Measurements from ENCODE around the gene GPR52.

Gene GPR52

DNA sequence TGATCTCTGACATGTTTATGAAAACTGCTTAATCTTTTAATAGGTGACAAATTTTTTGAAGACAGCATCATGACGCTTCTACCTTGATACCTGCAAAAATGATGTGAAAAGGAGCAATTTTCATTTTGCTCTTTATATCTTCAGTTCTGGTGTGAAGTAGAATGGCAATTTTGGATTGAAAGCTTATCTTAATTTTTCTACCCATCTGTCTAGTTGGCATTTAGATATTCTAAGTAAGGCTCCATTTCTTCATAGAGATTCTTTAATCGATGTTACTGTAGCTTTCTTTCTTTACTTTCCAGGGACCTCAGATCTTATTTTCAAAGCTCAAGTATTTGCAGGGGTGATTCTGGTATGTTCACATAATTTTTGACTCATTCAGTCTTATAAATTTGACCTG is 32.3 kb upstream of the GPR52 start:
- peaks cover 2% of the 10 kb centered on the region; the same call in 1 of the 2 replicates for H3K9me3 ChIP-seq (ENCODE audit: control insufficient read depth, insufficient read depth, low read length)

DNA sequence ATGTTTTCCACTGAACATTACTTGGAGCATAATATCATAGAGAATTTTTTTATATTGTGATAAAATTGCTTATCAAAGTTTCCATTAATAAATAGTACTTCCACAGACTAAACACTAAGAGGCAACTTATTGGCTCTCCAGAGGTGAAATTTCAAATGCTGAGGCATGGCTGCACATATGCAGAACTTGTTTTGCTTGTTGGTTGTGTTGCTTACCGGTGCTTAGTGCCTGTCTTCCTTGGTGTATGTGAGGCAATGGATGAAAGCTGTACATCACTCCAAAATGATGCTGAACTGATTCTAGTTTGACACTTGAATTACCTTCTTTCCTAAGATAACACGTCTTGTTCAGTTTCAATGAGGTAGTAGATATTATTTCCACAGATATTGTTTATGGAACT is 29.8 kb upstream of the GPR52 start:
- no peak overlapping the region for H3K27ac ChIP-seq (ENCODE audit: low read depth, low read length)

More for the DNA sequence above, 32.3 kb upstream of the GPR52 start:
- Histone ChIP-seq H3K4me3 (ENCODE audit: low read length) (no peak overlapping the region), H3K27ac (ENCODE audit: low read depth, low read length) (no peak overlapping the region), H3K36me3 (ENCODE audit: control insufficient read depth, low read length) (peaks cover 19% of the 10 kb centered on the region), H3K9me2 (replicated peaks; ENCODE audit: control insufficient read depth, low read length) (no peaks in the 10 kb centered on the region), H3K4me1 (ENCODE audit: control insufficient read depth, low read length) (peaks cover 42% of the 10 kb centered on the region), H3F3A (ENCODE audit: control insufficient read depth, insufficient read depth) (peaks cover 2% of the 10 kb centered on the region; the same call in 1 of the 2 replicates), H3K79me2 (ENCODE audit: control insufficient read depth, low read length) (peaks cover 58% of the 10 kb centered on the region), H3K27me3 (ENCODE audit: control insufficient read depth, low read length) (no peaks in the 10 kb centered on the region), H3K4me2 (ENCODE audit: low read length) (no peak overlapping the region), H4K20me1 (ENCODE audit: control insufficient read depth, insufficient read depth, low read depth, low read length) (no peaks in the 10 kb centered on the region)
- TF ChIP-seq EZH2phosphoT487 (IDR thresholded peaks at IDR 0.05; ENCODE audit: borderline replicate concordance, low read length) (no peak), CTCF (IDR thresholded peaks at IDR 0.05; ENCODE audit: low read depth, low read length, poor library complexity, severe bottlenecking) (no peak)

GRCh38 chr1:174425121-174425520 is 22.6 kb upstream of the GPR52 start:
- no peak overlapping the region for H3K4me3 ChIP-seq (ENCODE audit: low read length)
- no peak overlapping the region for H3K27ac ChIP-seq (ENCODE audit: low read depth, low read length)
- TF ChIP-seq CTCF (IDR thresholded peaks at IDR 0.05; ENCODE audit: low read depth, low read length, poor library complexity, severe bottlenecking), result no peak
- no peak for TF ChIP-seq EZH2phosphoT487 (IDR thresholded peaks at IDR 0.05; ENCODE audit: borderline replicate concordance, low read length)
- H3K79me2 ChIP-seq (ENCODE audit: control insufficient read depth, low read length), result peaks cover 9% of the 10 kb centered on the region
- H3K27me3 ChIP-seq (ENCODE audit: control insufficient read depth, low read length), result no peaks in the 10 kb centered on the region
- no peaks in the 10 kb centered on the region for H3K9me3 ChIP-seq (ENCODE audit: control insufficient read depth, insufficient read depth, low read length)
- H3K4me1 ChIP-seq (ENCODE audit: control insufficient read depth, low read length), result no peaks in the 10 kb centered on the region
- 0 out of 2 replicates have a peak, but pooled peaks cover 12% of the 10 kb centered on the region for H3K36me3 ChIP-seq (ENCODE audit: control insufficient read depth, low read length)
- no peak overlapping the region for H3K4me2 ChIP-seq (ENCODE audit: low read length)
- H4K20me1 ChIP-seq (ENCODE audit: control insufficient read depth, insufficient read depth, low read depth, low read length), result no peaks in the 10 kb centered on the region
- no peaks in the 10 kb centered on the region for H3K9me2 ChIP-seq (replicated peaks; ENCODE audit: control insufficient read depth, low read length)
- H3F3A ChIP-seq (ENCODE audit: control insufficient read depth, insufficient read depth), result 0 out of 2 replicates have a peak, but pooled peaks cover 8% of the 10 kb centered on the region

More for the DNA sequence above, 29.8 kb upstream of the GPR52 start:
- Histone ChIP-seq H4K20me1 (ENCODE audit: control insufficient read depth, insufficient read depth, low read depth, low read length) (no peaks in the 10 kb centered on the region), H3K9me2 (replicated peaks; ENCODE audit: control insufficient read depth, low read length) (no peaks in the 10 kb centered on the region), H3K4me1 (ENCODE audit: control insufficient read depth, low read length) (peaks cover 42% of the 10 kb centered on the region), H3F3A (ENCODE audit: control insufficient read depth, insufficient read depth) (peaks cover 2% of the 10 kb centered on the region; the same call in 1 of the 2 replicates), H3K9me3 (ENCODE audit: control insufficient read depth, insufficient read depth, low read length) (no peaks in the 10 kb centered on the region), H3K4me3 (ENCODE audit: low read length) (no peak overlapping the region), H3K36me3 (ENCODE audit: control insufficient read depth, low read length) (peaks cover 23% of the 10 kb centered on the region), H3K27me3 (ENCODE audit: control insufficient read depth, low read length) (no peaks in the 10 kb centered on the region), H3K79me2 (ENCODE audit: control insufficient read depth, low read length) (peaks cover 34% of the 10 kb centered on the region), H3K4me2 (ENCODE audit: low read length) (no peak overlapping the region)
- TF ChIP-seq CTCF (IDR thresholded peaks at IDR 0.05; ENCODE audit: low read depth, low read length, poor library complexity, severe bottlenecking), result no peak
- TF ChIP-seq EZH2phosphoT487 (IDR thresholded peaks at IDR 0.05; ENCODE audit: borderline replicate concordance, low read length), result no peak

Data from DOHH2 (cell line).